Chondrocyte (in vitro differentiated cells): ENCODE results near the gene FAM83E. TPM values are rescaled to one million over a fixed set of nuclear protein-coding genes. Genes with fewer than 3 reads are reported as not detected.
"Not testable (repeated sequence)": the region's sequence is repeated elsewhere in the genome, so short reads cannot be mapped to it uniquely, and the experiment has no call there.

Source experiments
- DNase-seq: peaks from one replicate; pipeline ENCODE4 v3.0.0; 2021; ENCODE audit warnings: mixed read lengths, low spot score
- H3K27ac Mint-ChIP-seq: one replicate; pipeline ENCODE4 v1.8.0; 2021; ENCODE audit warnings: mild to moderate bottlenecking, moderate library complexity, mixed read lengths; ENCODE audit not compliant: unreplicated experiment
- H3K27me3 Mint-ChIP-seq: 2 replicates; pipeline ENCODE4 v1.8.0; 2021; ENCODE audit warnings: low read depth, mixed read lengths
- H3K36me3 Mint-ChIP-seq: 2 replicates; pipeline ENCODE4 v1.8.0; 2021; ENCODE audit warnings: low read depth, mixed read lengths
- H3K4me1 Mint-ChIP-seq: 2 replicates; pipeline ENCODE4 v1.8.0; 2021; ENCODE audit warnings: low read depth, mild to moderate bottlenecking, mixed read lengths
- H3K4me3 Mint-ChIP-seq: one replicate; pipeline ENCODE4 v1.8.0; 2021; ENCODE audit warnings: mild to moderate bottlenecking, moderate library complexity, mixed read lengths; ENCODE audit not compliant: unreplicated experiment
- H3K9me3 Mint-ChIP-seq: 2 replicates; pipeline ENCODE4 v1.8.0; 2021; ENCODE audit warnings: low read depth, mixed read lengths
- total RNA-seq: library from RNA; stranded (reverse); gene quantifications from 3 replicates; pipeline ENCODE4 v1.2.1, GENCODE V29; 2021
- TF ChIP-seq, protein P1 (sequence below): fragments of 200-600 bp; sonication (generic); IDR thresholded peaks from 2 replicates; pipeline ENCODE4 v1.5.0; 2021; ENCODE audit warnings: antibody characterized with exemption, mild to moderate bottlenecking, moderate library complexity

The FAM83E gene
- total RNA-seq, 1 donor from 2014 or later: 0.67 TPM

DNA sequence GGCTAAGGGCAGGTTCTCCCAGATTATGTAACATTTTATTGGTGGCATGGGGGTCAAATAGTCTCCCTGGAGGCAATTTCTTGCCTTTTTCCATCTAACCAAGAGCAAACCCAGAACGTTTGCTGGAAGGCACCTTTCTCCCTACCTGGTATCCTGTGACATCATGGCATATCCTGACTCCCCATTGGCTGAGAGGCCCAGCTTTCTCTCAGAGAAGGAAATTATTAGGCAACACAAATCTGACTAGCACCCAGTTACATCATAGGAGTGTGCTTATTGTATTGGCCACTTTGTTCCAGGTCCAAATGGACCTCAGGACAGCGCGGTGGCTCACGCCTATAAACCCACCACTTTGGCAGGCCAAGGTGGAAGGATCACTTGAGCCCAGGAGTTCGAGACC is 44.9 kb upstream of the FAM83E start:
- Mint-ChIP-seq H3K27me3 (no peaks in the 10 kb centered on the region), H3K27ac (no peak overlapping the region), H3K36me3 (no peaks in the 10 kb centered on the region), H3K9me3 (no peaks in the 10 kb centered on the region), H3K4me1 (peaks cover 13% of the 10 kb centered on the region), H3K4me3 (no peak overlapping the region)
- TF ChIP-seq, protein P1, sequence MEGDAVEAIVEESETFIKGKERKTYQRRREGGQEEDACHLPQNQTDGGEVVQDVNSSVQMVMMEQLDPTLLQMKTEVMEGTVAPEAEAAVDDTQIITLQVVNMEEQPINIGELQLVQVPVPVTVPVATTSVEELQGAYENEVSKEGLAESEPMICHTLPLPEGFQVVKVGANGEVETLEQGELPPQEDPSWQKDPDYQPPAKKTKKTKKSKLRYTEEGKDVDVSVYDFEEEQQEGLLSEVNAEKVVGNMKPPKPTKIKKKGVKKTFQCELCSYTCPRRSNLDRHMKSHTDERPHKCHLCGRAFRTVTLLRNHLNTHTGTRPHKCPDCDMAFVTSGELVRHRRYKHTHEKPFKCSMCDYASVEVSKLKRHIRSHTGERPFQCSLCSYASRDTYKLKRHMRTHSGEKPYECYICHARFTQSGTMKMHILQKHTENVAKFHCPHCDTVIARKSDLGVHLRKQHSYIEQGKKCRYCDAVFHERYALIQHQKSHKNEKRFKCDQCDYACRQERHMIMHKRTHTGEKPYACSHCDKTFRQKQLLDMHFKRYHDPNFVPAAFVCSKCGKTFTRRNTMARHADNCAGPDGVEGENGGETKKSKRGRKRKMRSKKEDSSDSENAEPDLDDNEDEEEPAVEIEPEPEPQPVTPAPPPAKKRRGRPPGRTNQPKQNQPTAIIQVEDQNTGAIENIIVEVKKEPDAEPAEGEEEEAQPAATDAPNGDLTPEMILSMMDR: no peak
- no peak for DNase-seq

DNA sequence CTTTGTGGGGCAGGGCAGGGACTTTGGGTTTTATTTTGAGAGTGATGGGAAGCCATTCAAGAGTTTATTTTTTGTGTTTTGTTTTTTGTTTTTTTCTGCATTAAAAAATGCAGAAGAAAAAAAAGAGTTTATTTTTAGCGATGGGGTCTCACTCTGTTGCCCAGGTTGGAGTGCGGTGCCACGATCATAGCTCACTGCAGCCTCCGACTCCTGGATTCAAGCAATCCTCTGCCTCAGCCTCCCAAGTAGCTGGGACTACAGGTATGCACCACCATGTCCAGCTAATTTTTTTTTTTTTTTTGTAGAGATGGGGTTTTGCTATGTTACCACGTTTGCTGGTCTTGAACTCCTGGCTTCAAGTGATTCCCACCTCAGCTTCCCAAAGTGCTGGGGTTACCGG is 43.6 kb upstream of the FAM83E start:
- Mint-ChIP-seq H3K4me1 (peaks cover 17% of the 10 kb centered on the region), H3K4me3 (no peak overlapping the region), H3K27me3 (no peaks in the 10 kb centered on the region), H3K9me3 (no peaks in the 10 kb centered on the region), H3K36me3 (no peaks in the 10 kb centered on the region), H3K27ac (no peak overlapping the region)
- TF ChIP-seq, protein P1: no peak
- DNase-seq: no peak

DNA sequence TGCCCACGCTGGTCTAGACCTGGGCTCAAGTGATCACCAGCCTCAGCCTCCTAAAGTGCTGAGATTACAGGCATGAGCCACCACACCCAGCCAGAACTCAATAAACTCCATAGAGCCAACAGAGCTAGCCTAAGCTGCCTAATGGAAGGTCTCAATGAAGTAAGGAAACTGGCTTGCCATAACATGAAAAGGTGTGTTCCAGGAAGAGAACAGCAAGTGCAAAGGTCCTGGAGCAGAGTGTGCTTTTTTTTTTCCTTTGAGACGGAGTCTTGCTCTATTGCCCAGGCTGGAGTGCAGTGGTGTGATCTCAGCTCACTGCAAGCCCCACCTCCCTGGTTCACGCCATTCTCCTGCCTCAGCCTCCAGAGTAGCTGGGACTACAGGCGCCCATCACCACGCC is 43.0 kb upstream of the FAM83E start:
- H3K27me3 Mint-ChIP-seq, H3K27ac Mint-ChIP-seq, H3K9me3 Mint-ChIP-seq, DNase-seq, H3K36me3 Mint-ChIP-seq, H3K4me3 Mint-ChIP-seq: not testable (repeated sequence)
- peaks cover 17% of the 10 kb centered on the region for H3K4me1 Mint-ChIP-seq

DNA sequence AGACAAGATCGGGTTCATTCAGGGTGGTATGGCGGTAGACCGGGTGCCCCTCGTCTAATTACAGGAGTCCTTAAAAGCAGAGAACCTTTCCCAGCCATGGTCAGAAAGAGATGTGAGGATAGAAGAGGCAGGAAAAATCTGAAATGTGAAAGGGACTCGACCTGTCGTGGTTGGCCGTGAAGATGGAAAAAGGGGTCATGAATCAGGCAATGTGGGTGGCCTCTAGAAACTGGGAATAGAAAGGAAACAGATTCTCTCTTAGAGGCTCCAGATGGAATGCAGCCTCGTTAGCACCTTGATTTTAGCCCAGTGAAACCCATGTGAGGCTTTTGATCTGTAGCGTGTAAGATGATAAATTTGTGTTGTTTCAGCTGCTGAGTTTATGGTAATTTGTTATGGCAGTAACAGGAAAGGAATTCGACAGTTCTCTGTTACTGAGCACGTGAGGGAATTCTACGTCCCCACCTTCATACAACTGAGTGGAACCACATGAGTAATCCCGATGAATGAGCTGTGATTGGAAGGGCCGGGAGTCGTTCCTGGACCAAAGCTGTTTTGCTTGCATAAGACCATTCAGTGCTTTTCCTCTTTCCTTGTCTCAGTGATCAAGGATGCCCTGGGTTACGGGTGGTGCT is 42.1 kb upstream of the FAM83E start:
- Mint-ChIP-seq H3K36me3 (no peaks in the 10 kb centered on the region), H3K4me3 (no peak overlapping the region), H3K27ac (peak overlapping the region; percentile 33), H3K9me3 (no peaks in the 10 kb centered on the region), H3K4me1 (peaks cover 17% of the 10 kb centered on the region), H3K27me3 (no peaks in the 10 kb centered on the region)
- DNase-seq: no peak
- TF ChIP-seq, protein P1: no peak

DNA sequence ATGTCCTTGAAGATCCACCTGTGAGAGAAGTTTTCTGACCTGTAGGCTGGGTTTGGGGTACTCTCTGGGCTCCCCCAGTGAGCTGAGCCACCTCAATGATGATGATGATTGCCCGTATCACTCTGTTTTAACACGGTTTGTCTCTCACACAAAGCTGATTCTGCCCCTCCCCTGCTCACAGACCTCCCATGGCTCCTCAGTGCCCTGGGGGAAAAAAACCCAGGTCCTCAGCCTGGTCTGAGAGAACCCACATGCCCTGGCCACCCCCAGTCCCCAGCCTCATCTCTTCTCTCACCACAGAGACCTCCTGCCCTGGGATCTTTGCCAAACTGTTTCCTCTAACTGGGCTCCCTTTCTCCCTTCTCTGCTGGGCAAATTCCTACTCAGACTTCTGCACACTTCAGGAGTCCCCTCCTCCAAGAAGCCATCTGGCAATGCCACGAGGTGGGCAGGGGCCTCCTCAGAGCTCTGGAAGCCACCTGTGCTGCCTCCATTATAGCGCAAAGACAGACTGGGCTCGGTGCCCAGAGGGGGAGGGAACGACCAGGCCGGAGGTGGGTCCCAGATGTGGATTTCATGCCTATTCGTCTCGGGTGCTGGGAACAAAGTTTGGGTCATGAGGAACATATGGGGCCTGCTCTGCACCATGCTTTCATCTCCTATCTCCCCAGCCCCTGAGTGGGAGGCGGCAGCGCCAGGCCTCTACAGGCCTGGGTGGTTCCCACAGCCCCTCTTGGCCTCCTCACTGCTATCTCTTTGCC is 39.6 kb upstream of the FAM83E start:
- Mint-ChIP-seq H3K27ac (no peak overlapping the region), H3K4me1 (peaks cover 14% of the 10 kb centered on the region), H3K36me3 (peaks cover 2% of the 10 kb centered on the region), H3K4me3 (no peak overlapping the region), H3K9me3 (peaks cover 3% of the 10 kb centered on the region), H3K27me3 (no peaks in the 10 kb centered on the region)
- DNase-seq: no peak
- TF ChIP-seq, protein P1: no peak
